ENCODE data around the gene RPS6KA5.
"Not testable (repeated sequence)": the region's sequence is repeated elsewhere in the genome, so short reads cannot be mapped to it uniquely, and the experiment has no call there.

The RPS6KA5 gene

GRCh38 chr14:90840667-90841066 lies 219.8 kb downstream of the RPS6KA5 start:
- H3K4me3 Mint-ChIP-seq; H3K36me3 Mint-ChIP-seq (ENCODE audit: low read depth); intact Hi-C loops (cut with micrococcal nuclease); H3K9me3 Mint-ChIP-seq; H3K27me3 Mint-ChIP-seq; H3K27ac Mint-ChIP-seq: not testable (repeated sequence)
- peaks cover 29% of the 10 kb centered on the region for H3K4me1 Mint-ChIP-seq (ENCODE audit: low read depth)

- H3K4me1 Mint-ChIP-seq (ENCODE audit: low read depth) = peaks cover 30% of the 10 kb centered on the region
- intact Hi-C loops (cut with micrococcal nuclease) = no loop called here
- H3K4me3 Mint-ChIP-seq = no peak overlapping the region
- H3K27me3 Mint-ChIP-seq = peaks cover 5% of the 10 kb centered on the region
- H3K9me3 Mint-ChIP-seq = no peaks in the 10 kb centered on the region
- no peaks in the 10 kb centered on the region for H3K36me3 Mint-ChIP-seq (ENCODE audit: low read depth)
- H3K27ac Mint-ChIP-seq = peak overlapping the region; percentile 55
Observed at GRCh38 chr14:90839889-90840266, 220.6 kb downstream of the RPS6KA5 start.

GRCh38 chr14:90839024-90839888 lies 221.2 kb downstream of the RPS6KA5 start:
- peaks cover 5% of the 10 kb centered on the region for H3K27me3 Mint-ChIP-seq
- no peaks in the 10 kb centered on the region for H3K36me3 Mint-ChIP-seq (ENCODE audit: low read depth)
- H3K9me3 Mint-ChIP-seq = no peaks in the 10 kb centered on the region
- intact Hi-C loops (cut with micrococcal nuclease) = no loop called here
- no peak overlapping the region for H3K4me3 Mint-ChIP-seq
- peak overlapping the region; percentile 55 for H3K27ac Mint-ChIP-seq
- H3K4me1 Mint-ChIP-seq (ENCODE audit: low read depth) = peaks cover 30% of the 10 kb centered on the region

- not testable (repeated sequence) for H3K4me3 Mint-ChIP-seq
Observed at GRCh38 chr14:90838531-90838930, 221.9 kb downstream of the RPS6KA5 start.

GRCh38 chr14:90837355-90837754 lies 223.1 kb downstream of the RPS6KA5 start:
- Mint-ChIP-seq H3K4me3 (no peak overlapping the region), H3K4me1 (ENCODE audit: low read depth) (peaks cover 24% of the 10 kb centered on the region), H3K27me3 (peaks cover 5% of the 10 kb centered on the region), H3K27ac (no peak overlapping the region), H3K9me3 (no peaks in the 10 kb centered on the region), H3K36me3 (ENCODE audit: low read depth) (no peaks in the 10 kb centered on the region)
- intact Hi-C loops (cut with micrococcal nuclease) = no loop called here

More at GRCh38 chr14:90838531-90838930, 221.9 kb downstream of the RPS6KA5 start:
- H3K9me3 Mint-ChIP-seq; H3K36me3 Mint-ChIP-seq (ENCODE audit: low read depth); intact Hi-C loops (cut with micrococcal nuclease); H3K27me3 Mint-ChIP-seq: not testable (repeated sequence)
- Mint-ChIP-seq H3K27ac (peak overlapping the region; percentile 55), H3K4me1 (ENCODE audit: low read depth) (peaks cover 30% of the 10 kb centered on the region)

- Mint-ChIP-seq H3K27me3 (peaks cover 6% of the 10 kb centered on the region), H3K27ac (peak overlapping the region; percentile 83), H3K9me3 (no peaks in the 10 kb centered on the region), H3K4me3 (no peak overlapping the region), H3K36me3 (ENCODE audit: low read depth) (no peaks in the 10 kb centered on the region), H3K4me1 (ENCODE audit: low read depth) (peaks cover 24% of the 10 kb centered on the region)
- intact Hi-C loops (cut with micrococcal nuclease) = no loop called here
Observed at GRCh38 chr14:90836692-90837063, 223.8 kb downstream of the RPS6KA5 start.

GRCh38 chr14:90831821-90832220 lies 228.6 kb downstream of the RPS6KA5 start:
- peaks cover 40% of the 10 kb centered on the region for H3K4me1 Mint-ChIP-seq (ENCODE audit: low read depth)
- H3K36me3 Mint-ChIP-seq (ENCODE audit: low read depth) = no peaks in the 10 kb centered on the region
- H3K27me3 Mint-ChIP-seq = peaks cover 15% of the 10 kb centered on the region
- H3K9me3 Mint-ChIP-seq = no peaks in the 10 kb centered on the region
- peak overlapping the region; percentile 43 for H3K27ac Mint-ChIP-seq
- intact Hi-C loops (cut with micrococcal nuclease) = no loop called here
- H3K4me3 Mint-ChIP-seq = no peak overlapping the region

- intact Hi-C loops (cut with micrococcal nuclease) = no loop called here
- H3K36me3 Mint-ChIP-seq (ENCODE audit: low read depth) = no peaks in the 10 kb centered on the region
- H3K27me3 Mint-ChIP-seq = peaks cover 15% of the 10 kb centered on the region
- no peak overlapping the region for H3K4me3 Mint-ChIP-seq
- H3K27ac Mint-ChIP-seq = peak overlapping the region; percentile 43
- H3K4me1 Mint-ChIP-seq (ENCODE audit: low read depth) = peaks cover 33% of the 10 kb centered on the region
- H3K9me3 Mint-ChIP-seq = no peaks in the 10 kb centered on the region
Observed at GRCh38 chr14:90830931-90831701, 229.3 kb downstream of the RPS6KA5 start.

- Mint-ChIP-seq H3K27ac (peak overlapping the region; percentile 95), H3K27me3 (peaks cover 19% of the 10 kb centered on the region), H3K9me3 (peaks cover 6% of the 10 kb centered on the region), H3K4me1 (ENCODE audit: low read depth) (peaks cover 28% of the 10 kb centered on the region), H3K4me3 (no peak overlapping the region), H3K36me3 (ENCODE audit: low read depth) (no peaks in the 10 kb centered on the region)
- intact Hi-C loops (cut with micrococcal nuclease) = loop anchor here (5.0 kb wide), 1 partner anchor 72 kb away; no protein-coding TSS in a partner anchor
Observed at GRCh38 chr14:90829677-90830076, 230.8 kb downstream of the RPS6KA5 start.

GRCh38 chr14:90828642-90829487 lies 231.6 kb downstream of the RPS6KA5 start:
- peaks cover 28% of the 10 kb centered on the region for H3K4me1 Mint-ChIP-seq (ENCODE audit: low read depth)
- H3K4me3 Mint-ChIP-seq = peak overlapping the region; percentile 55
- peak overlapping the region; percentile 95 for H3K27ac Mint-ChIP-seq
- H3K9me3 Mint-ChIP-seq = peaks cover 14% of the 10 kb centered on the region
- H3K27me3 Mint-ChIP-seq = peaks cover 19% of the 10 kb centered on the region
- intact Hi-C loops (cut with micrococcal nuclease) = loop anchor here (5.0 kb wide), 1 partner anchor 72 kb away; no protein-coding TSS in a partner anchor
- peaks cover 6% of the 10 kb centered on the region for H3K36me3 Mint-ChIP-seq (ENCODE audit: low read depth)

- intact Hi-C loops (cut with micrococcal nuclease) = loop anchor here (5.0 kb wide), 1 partner anchor 71 kb away; no protein-coding TSS in a partner anchor
- Mint-ChIP-seq H3K9me3 (peaks cover 22% of the 10 kb centered on the region), H3K36me3 (ENCODE audit: low read depth) (peaks cover 6% of the 10 kb centered on the region), H3K4me3 (peak overlapping the region; percentile 63), H3K4me1 (ENCODE audit: low read depth) (peaks cover 28% of the 10 kb centered on the region), H3K27me3 (peaks cover 19% of the 10 kb centered on the region), H3K27ac (peak overlapping the region; percentile 95)
Observed at GRCh38 chr14:90827919-90828610, 232.4 kb downstream of the RPS6KA5 start.

GRCh38 chr14:90823542-90823941 lies 236.9 kb downstream of the RPS6KA5 start:
- H3K27me3 Mint-ChIP-seq = peaks cover 18% of the 10 kb centered on the region
- H3K4me3 Mint-ChIP-seq; H3K36me3 Mint-ChIP-seq (ENCODE audit: low read depth); H3K27ac Mint-ChIP-seq; intact Hi-C loops (cut with micrococcal nuclease): not testable (repeated sequence)
- peaks cover 22% of the 10 kb centered on the region for H3K9me3 Mint-ChIP-seq
- H3K4me1 Mint-ChIP-seq (ENCODE audit: low read depth) = peaks cover 13% of the 10 kb centered on the region

- H3K9me3 Mint-ChIP-seq = peaks cover 22% of the 10 kb centered on the region
- peaks cover 5% of the 10 kb centered on the region for H3K4me1 Mint-ChIP-seq (ENCODE audit: low read depth)
- intact Hi-C loops (cut with micrococcal nuclease) = no loop called here
- H3K4me3 Mint-ChIP-seq = no peak overlapping the region
- H3K27me3 Mint-ChIP-seq = peaks cover 21% of the 10 kb centered on the region
- H3K27ac Mint-ChIP-seq = no peak overlapping the region
- H3K36me3 Mint-ChIP-seq (ENCODE audit: low read depth) = peaks cover 6% of the 10 kb centered on the region
Observed at GRCh38 chr14:90820958-90821357, 239.5 kb downstream of the RPS6KA5 start.

Measured in dendritic cell treated with granulocyte-macrophage colony-stimulating factor and Interleukin-4, amounts not matched to agents 40 ng/mL and 50 ng/mL, for 4 days (primary cell).